CD14-positive monocyte (primary cell): Measurements from ENCODE around the gene PHLPP1. TPM values are rescaled to one million over a fixed set of nuclear protein-coding genes. Genes with fewer than 3 reads are reported as not detected.
A peak's percentile ranks its signal among the peaks of the same experiment; 100 is the strongest.

Source experiments
- DNase-seq, 3 donors: peaks; one replicate each; pipeline ENCODE4 v3.0.0-alpha.2; 2011 to 2022
- H2AFZ ChIP-seq: 2 replicates; pipeline ENCODE4 v1.6.0; 2012; ENCODE audit warnings: mild to moderate bottlenecking, low read depth, low read length, inconsistent platforms; ENCODE audit not compliant: insufficient read depth, poor library complexity, severe bottlenecking
- H3K27ac ChIP-seq, 2 donors: 1 replicate in 1 of 2; 2 replicates in 1 of 2; pipeline ENCODE4 v1.5.1; 2012 to 2013; ENCODE audit warnings: low read length in 2 of 2, control low read depth in 1 of 2, inconsistent platforms in 1 of 2, low read depth in 1 of 2, mild to moderate bottlenecking in 1 of 2
- H3K27me3 ChIP-seq, 2 donors: one replicate each; pipeline versions ENCODE4 v1.6.0 to v1.6.1; 2011 to 2013; ENCODE audit warnings: low read length in 2 of 2; ENCODE audit not compliant: control insufficient read depth in 2 of 2, insufficient read depth in 2 of 2
- H3K36me3 ChIP-seq, 2 donors: replicated peaks in 1 of 2; 1 replicate in 1 of 2; 2 replicates in 1 of 2; pipeline versions ENCODE4 v1.5.1 to v1.6.1; 2012 to 2013; ENCODE audit warnings: low read length in 2 of 2, control low read depth in 1 of 2, inconsistent platforms in 1 of 2, mild to moderate bottlenecking in 1 of 2; ENCODE audit not compliant: insufficient read depth in 2 of 2, control insufficient read depth in 1 of 2
- H3K4me1 ChIP-seq, 2 donors: 1 replicate in 1 of 2; 2 replicates in 1 of 2; pipeline versions ENCODE4 v1.5.1 to v1.6.1; 2012 to 2013; ENCODE audit warnings: low read length in 2 of 2, control low read depth in 1 of 2, inconsistent platforms in 1 of 2, mild to moderate bottlenecking in 1 of 2, moderate library complexity in 1 of 2; ENCODE audit not compliant: insufficient read depth in 2 of 2, control insufficient read depth in 1 of 2
- H3K4me2 ChIP-seq: replicated peaks from 2 replicates; pipeline ENCODE3; 2012; ENCODE audit warnings: low read length, moderate library complexity, mild to moderate bottlenecking; ENCODE audit not compliant: poor library complexity, severe bottlenecking; ENCODE audit errors: extremely low read depth
- H3K4me3 ChIP-seq, 3 experiments: fragments of 200-600 bp in 1 of 3; sonication (generic) in 1 of 3; replicated peaks in 1 of 3; 1 replicate in 2 of 3; 2 replicates in 1 of 3; pipeline ENCODE4 v1.5.1; 2011 to 2013; ENCODE audit warnings: low read length in 3 of 3, mild to moderate bottlenecking in 3 of 3, control low read depth in 2 of 3, low read depth in 2 of 3, inconsistent platforms in 1 of 3, moderate library complexity in 1 of 3
- H3K79me2 ChIP-seq: 2 replicates; pipeline ENCODE4 v1.6.0; 2012; ENCODE audit warnings: mild to moderate bottlenecking, control low read depth, inconsistent platforms, low read length, moderate library complexity; ENCODE audit not compliant: insufficient read depth
- H3K9ac ChIP-seq: 2 replicates; pipeline ENCODE4 v1.6.0; 2017; ENCODE audit warnings: low read length, mild to moderate bottlenecking; ENCODE audit not compliant: insufficient read depth, poor library complexity, severe bottlenecking
- H3K9me3 ChIP-seq, 2 donors: replicated peaks in 1 of 2; 1 replicate in 1 of 2; 2 replicates in 1 of 2; pipeline versions ENCODE4 v1.5.1 to v1.6.1; 2012 to 2013; ENCODE audit warnings: low read length in 2 of 2, control low read depth in 1 of 2; ENCODE audit not compliant: control insufficient read depth in 1 of 2, insufficient read depth in 1 of 2
- H4K20me1 ChIP-seq: 2 replicates; pipeline ENCODE4 v1.6.0; 2012; ENCODE audit warnings: mild to moderate bottlenecking, low read length, control low read depth, moderate library complexity; ENCODE audit not compliant: insufficient read depth
- H3K27ac Mint-ChIP-seq, 7 donors: one replicate each; pipeline ENCODE4 v1.8.0; 2020; ENCODE audit warnings: mild to moderate bottlenecking in 7 of 7, mixed read lengths in 7 of 7, moderate library complexity in 6 of 7, inconsistent platforms in 2 of 7
- H3K27me3 Mint-ChIP-seq, 3 donors: one replicate each; pipeline ENCODE4 v1.8.0; 2021 to 2022; ENCODE audit warnings: low read depth in 3 of 3, mild to moderate bottlenecking in 3 of 3, mixed read lengths in 3 of 3, moderate library complexity in 3 of 3, inconsistent platforms in 1 of 3
- H3K36me3 Mint-ChIP-seq, 2 donors: one replicate each; pipeline ENCODE4 v1.8.0; 2020; ENCODE audit warnings: mixed read lengths in 2 of 2, inconsistent platforms in 1 of 2, mild to moderate bottlenecking in 1 of 2
- H3K4me1 Mint-ChIP-seq: one replicate; pipeline ENCODE4 v1.8.0; 2020; ENCODE audit warnings: mild to moderate bottlenecking, mixed read lengths
- H3K4me3 Mint-ChIP-seq, 2 donors: one replicate each; pipeline ENCODE4 v1.8.0; 2020; ENCODE audit warnings: mild to moderate bottlenecking in 2 of 2, mixed read lengths in 2 of 2, moderate library complexity in 1 of 2
- H3K9me3 Mint-ChIP-seq, 7 donors: one replicate each; pipeline ENCODE4 v1.8.0; 2020 to 2022; ENCODE audit warnings: mixed read lengths in 7 of 7, mild to moderate bottlenecking in 6 of 7, moderate library complexity in 6 of 7, inconsistent platforms in 2 of 7
- WGBS: methylation state at CpG from one replicate; pipeline ENCODE4 v1.1.5; 2013; ENCODE audit warnings: missing lambda C conversion rate; ENCODE audit not compliant: insufficient coverage; 5-methylcytosine and 5-hydroxymethylcytosine counted together
- intact Hi-C, 2 donors: fragments of 100-400 bp; cut with micrococcal nuclease; formaldehyde crosslinking; loops; one replicate each; pipeline versions ENCODE4 v1.15.0 to v1.15.1; 2023
- polyA plus RNA-seq, 3 donors: library from polyadenylated mRNA; depleted of rRNA in 1 of 3; unstranded in 2 of 3; stranded (reverse) in 1 of 3; fragments of 300-500 nt in 2 of 3; fragments of >200 nt in 1 of 3; fragmentation: Illumina TruSeq in 2 of 3; gene quantifications; 1 replicate in 2 of 3; 2 replicates in 1 of 3; pipeline ENCODE4 v1.2.3, GENCODE V29; 2012 to 2021
- TF ChIP-seq, protein P1 (sequence below): fragments of 200-600 bp; IDR thresholded peaks from one replicate; pipeline ENCODE4 v1.8.0; 2022; ENCODE audit warnings: antibody characterized with exemption, mild to moderate bottlenecking

PHLPP1 gene
- polyA plus RNA-seq, 3 donors: 0.04 to 2.0 (median 0.55) TPM

DNA sequence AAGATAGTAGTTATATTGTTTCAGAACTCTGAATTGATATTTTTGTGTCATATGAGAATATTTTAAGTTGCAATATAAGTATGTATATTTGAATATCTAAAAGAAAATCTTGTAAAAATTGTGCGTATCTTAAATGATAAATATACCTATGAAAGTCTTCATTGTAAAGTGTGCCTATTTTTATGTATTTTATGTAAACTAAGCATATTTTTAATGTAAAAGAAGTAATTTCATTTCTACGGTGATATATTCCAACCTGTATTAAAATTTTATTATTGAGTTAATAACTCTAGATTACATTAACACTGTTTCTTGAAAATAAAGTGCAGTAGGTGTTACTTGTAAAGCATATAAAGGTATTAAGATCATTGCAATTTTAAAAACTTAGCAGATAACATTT, 233.4 kb downstream of the PHLPP1 start:
- H3K4me3 ChIP-seq: no peak overlapping the region
- Mint-ChIP-seq H3K4me1 (peaks cover 24% of the 10 kb centered on the region), H3K9me3 (no peaks in the 10 kb centered on the region), H3K4me3 (no peak overlapping the region), H3K27ac (no peak overlapping the region), H3K36me3 (peaks cover 7 to 10% of the 10 kb centered on the region in 2 donors), H3K27me3 (peaks cover 0 to 2% (median 1%) of the 10 kb centered on the region in 3 donors)
- TF ChIP-seq, protein P1, sequence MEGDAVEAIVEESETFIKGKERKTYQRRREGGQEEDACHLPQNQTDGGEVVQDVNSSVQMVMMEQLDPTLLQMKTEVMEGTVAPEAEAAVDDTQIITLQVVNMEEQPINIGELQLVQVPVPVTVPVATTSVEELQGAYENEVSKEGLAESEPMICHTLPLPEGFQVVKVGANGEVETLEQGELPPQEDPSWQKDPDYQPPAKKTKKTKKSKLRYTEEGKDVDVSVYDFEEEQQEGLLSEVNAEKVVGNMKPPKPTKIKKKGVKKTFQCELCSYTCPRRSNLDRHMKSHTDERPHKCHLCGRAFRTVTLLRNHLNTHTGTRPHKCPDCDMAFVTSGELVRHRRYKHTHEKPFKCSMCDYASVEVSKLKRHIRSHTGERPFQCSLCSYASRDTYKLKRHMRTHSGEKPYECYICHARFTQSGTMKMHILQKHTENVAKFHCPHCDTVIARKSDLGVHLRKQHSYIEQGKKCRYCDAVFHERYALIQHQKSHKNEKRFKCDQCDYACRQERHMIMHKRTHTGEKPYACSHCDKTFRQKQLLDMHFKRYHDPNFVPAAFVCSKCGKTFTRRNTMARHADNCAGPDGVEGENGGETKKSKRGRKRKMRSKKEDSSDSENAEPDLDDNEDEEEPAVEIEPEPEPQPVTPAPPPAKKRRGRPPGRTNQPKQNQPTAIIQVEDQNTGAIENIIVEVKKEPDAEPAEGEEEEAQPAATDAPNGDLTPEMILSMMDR: no peak
- no peaks in the 10 kb centered on the region for H3K79me2 ChIP-seq
- no peaks in the 10 kb centered on the region for H3K27me3 ChIP-seq
- H3K4me1 ChIP-seq: peaks cover 12 to 17% of the 10 kb centered on the region in 2 donors
- H3K27ac ChIP-seq: no peak overlapping the region
- no peak overlapping the region for H3K9ac ChIP-seq
- intact Hi-C loops: loop anchor here in 1 of 2 donors (10.0 kb wide), 1 partner anchor 64 kb away; no protein-coding TSS in a partner anchor
- DNase-seq: no peak
- H3K4me2 ChIP-seq: no peak overlapping the region
- no CpG with 5 or more reads among the region's 2 CpGs for WGBS
- H3K9me3 ChIP-seq: no peaks in the 10 kb centered on the region
- no peaks in the 10 kb centered on the region for H4K20me1 ChIP-seq
- H3K36me3 ChIP-seq: peaks cover 0 to 6% of the 10 kb centered on the region in 2 donors
- H2AFZ ChIP-seq: no peak overlapping the region

DNA sequence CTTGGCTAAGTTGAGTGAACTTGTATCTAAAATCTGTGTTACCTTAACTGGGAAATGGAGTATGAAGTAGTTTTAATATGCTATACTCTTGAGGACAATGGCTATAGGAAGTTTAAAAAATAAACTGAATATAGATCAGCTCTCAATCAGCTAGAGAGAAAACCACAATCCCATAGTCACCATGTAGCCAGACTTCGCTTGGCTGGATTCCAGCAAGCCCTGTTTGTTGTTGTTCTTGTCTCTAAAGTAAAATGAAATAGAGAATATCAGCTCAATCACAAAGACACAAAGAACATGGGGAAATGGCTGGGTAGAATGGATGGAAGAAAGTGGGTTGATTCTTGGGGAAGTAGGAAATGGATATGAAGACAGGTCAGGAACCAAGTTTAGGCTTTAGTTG, 234.9 kb downstream of the PHLPP1 start:
- DNase-seq: no peak
- no peaks in the 10 kb centered on the region for H3K9me3 ChIP-seq
- H3K36me3 ChIP-seq: peaks cover 0 to 5% of the 10 kb centered on the region in 2 donors
- Mint-ChIP-seq H3K9me3 (no peaks in the 10 kb centered on the region), H3K27me3 (peaks cover 0 to 2% (median 1%) of the 10 kb centered on the region in 3 donors), H3K36me3 (peaks cover 6 to 8% of the 10 kb centered on the region in 2 donors), H3K4me1 (peaks cover 27% of the 10 kb centered on the region), H3K4me3 (peak overlapping the region in 1 of 2 donors; percentile 3), H3K27ac (peak overlapping the region in 5 of 7 donors; percentile 1 to 40 (median 15))
- no peaks in the 10 kb centered on the region for H3K27me3 ChIP-seq
- WGBS: no CpG with 5 or more reads among the region's 1 CpG
- no peak overlapping the region for H3K9ac ChIP-seq
- peak overlapping the region; percentile 50 for H3K4me2 ChIP-seq
- no peak overlapping the region for H2AFZ ChIP-seq
- intact Hi-C loops: no loop called here
- TF ChIP-seq, protein P1: no peak
- H3K4me3 ChIP-seq: peak overlapping the region in 1 of 3 experiments; percentile 9
- peaks cover 12 to 18% of the 10 kb centered on the region in 2 donors for H3K4me1 ChIP-seq
- no peaks in the 10 kb centered on the region for H3K79me2 ChIP-seq
- no peaks in the 10 kb centered on the region for H4K20me1 ChIP-seq
- H3K27ac ChIP-seq: no peak overlapping the region
